ENCODE data around the gene PBRM1. TPM values are rescaled to one million over a fixed set of nuclear protein-coding genes. Genes with fewer than 3 reads are reported as not detected.

PBRM1 gene
- total and polyA plus RNA-seq, 2 experiments from 2014 or later, result 57.5 to 72.5 TPM

GRCh38 chr3:52531860-52532516, 153.7 kb downstream of the PBRM1 start:
- Mint-ChIP-seq H3K9me3 (no peaks in the 10 kb centered on the region), H3K27me3 (ENCODE audit: insufficient read depth, low read depth, poor library complexity) (peaks cover 21% of the 10 kb centered on the region), H3K4me3 (peak overlapping the region; percentile 84), H3K4me1 (peaks cover 23% of the 10 kb centered on the region), H3K27ac (no peak overlapping the region), H3K36me3 (ENCODE audit: low read depth) (peaks cover 27% of the 10 kb centered on the region)
- H3K36me3 ChIP-seq (ENCODE audit: insufficient read depth), result peaks cover 5% of the 10 kb centered on the region; the same call in 1 of the 2 replicates
- H3K79me2 ChIP-seq (replicated peaks; ENCODE audit: insufficient read depth), result peaks cover 39% of the 10 kb centered on the region
- peaks cover 18% of the 10 kb centered on the region for H3F3A ChIP-seq (replicated peaks; ENCODE audit: low read depth)
- TF ChIP-seq JUNB (IDR thresholded peaks at IDR 0.05; ENCODE audit: unreplicated experiment) (no peak), EZH2 (IDR thresholded peaks at IDR 0.05; ENCODE audit: low read depth, unreplicated experiment) (no peak)
- peak overlapping the region; percentile 80 for H3K4me3 ChIP-seq
- no peak overlapping the region for H2AFZ ChIP-seq
- no peaks in the 10 kb centered on the region for H3K9me2 ChIP-seq (ENCODE audit: insufficient read depth)
- no peak for ATAC-seq
- peaks cover 16% of the 10 kb centered on the region for H4K20me1 ChIP-seq (replicated peaks; ENCODE audit: insufficient read depth)
- H3K4me1 ChIP-seq (ENCODE audit: insufficient read depth), result peaks cover 23% of the 10 kb centered on the region
- no peak overlapping the region for H3K27ac ChIP-seq (ENCODE audit: low read depth)
- H3K27me3 ChIP-seq (ENCODE audit: insufficient read depth), result no peaks in the 10 kb centered on the region
- DNase-seq (ENCODE audit: low spot score), result no peak
- H3K4me2 ChIP-seq, result peak overlapping the region; percentile 97

DNA sequence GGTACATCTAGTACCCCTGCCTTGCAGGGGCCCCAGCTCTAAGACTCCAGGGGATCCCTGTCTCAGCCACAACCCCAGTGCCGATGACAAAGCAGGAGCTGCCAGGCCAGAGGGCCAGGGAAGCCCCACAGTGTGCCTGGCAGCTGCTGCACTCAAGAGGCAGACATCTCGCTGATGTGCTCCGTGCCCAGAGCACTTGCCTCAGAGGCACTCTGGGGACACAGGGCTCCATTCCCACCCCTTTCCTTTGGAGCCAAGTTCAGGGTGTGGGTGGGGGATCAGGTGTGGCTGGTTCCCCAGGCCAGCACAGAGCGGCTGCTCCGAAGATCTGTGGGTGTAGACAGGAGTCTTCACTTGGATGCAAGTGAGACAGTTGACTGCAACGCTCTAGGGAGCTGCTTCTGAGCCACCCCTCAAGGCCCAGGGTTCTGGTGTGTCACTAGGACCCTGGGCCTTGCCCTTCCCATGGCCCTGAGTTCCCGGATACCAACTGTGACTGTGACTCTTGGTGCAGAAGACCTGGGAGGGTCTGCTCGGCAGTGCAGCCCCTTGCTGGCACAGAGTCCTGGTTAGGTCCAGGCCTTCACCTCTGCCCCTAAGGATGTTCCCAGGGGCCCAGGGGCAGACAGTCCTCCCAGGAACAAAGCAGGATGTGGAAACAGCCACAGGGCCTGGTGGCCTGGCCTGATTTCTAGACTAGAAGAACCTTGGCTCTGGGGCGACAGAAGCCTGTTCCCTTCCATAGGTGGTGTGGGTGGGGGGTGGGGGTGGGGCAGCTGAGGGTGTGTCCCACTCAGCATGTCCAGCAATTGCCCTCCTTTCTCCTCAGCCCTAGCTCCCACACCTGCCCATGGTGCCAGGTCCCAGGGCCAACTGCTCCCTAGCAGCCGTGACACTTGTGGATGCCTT, 154.5 kb downstream of the PBRM1 start:
- H3K36me3 ChIP-seq (ENCODE audit: insufficient read depth), result peaks cover 10% of the 10 kb centered on the region; the same call in 1 of the 2 replicates
- H3K27ac ChIP-seq (ENCODE audit: low read depth), result no peak overlapping the region
- Mint-ChIP-seq H3K27ac (no peak overlapping the region), H3K4me3 (peak overlapping the region; percentile 24; the same call in 1 of the 3 replicates), H3K4me1 (peaks cover 23% of the 10 kb centered on the region), H3K27me3 (ENCODE audit: insufficient read depth, low read depth, poor library complexity) (peaks cover 14% of the 10 kb centered on the region), H3K36me3 (ENCODE audit: low read depth) (peaks cover 34% of the 10 kb centered on the region), H3K9me3 (no peaks in the 10 kb centered on the region)
- peaks cover 18% of the 10 kb centered on the region for H3F3A ChIP-seq (replicated peaks; ENCODE audit: low read depth)
- peaks cover 35% of the 10 kb centered on the region for H3K79me2 ChIP-seq (replicated peaks; ENCODE audit: insufficient read depth)
- H3K4me2 ChIP-seq, result no peak overlapping the region
- ATAC-seq, result no peak
- peaks cover 23% of the 10 kb centered on the region for H3K4me1 ChIP-seq (ENCODE audit: insufficient read depth)
- H4K20me1 ChIP-seq (replicated peaks; ENCODE audit: insufficient read depth), result peaks cover 16% of the 10 kb centered on the region
- no peak for DNase-seq (ENCODE audit: low spot score)
- H3K9me2 ChIP-seq (ENCODE audit: insufficient read depth), result no peaks in the 10 kb centered on the region
- H3K27me3 ChIP-seq (ENCODE audit: insufficient read depth), result no peaks in the 10 kb centered on the region
- no peak overlapping the region for H3K4me3 ChIP-seq
- no peak overlapping the region for H2AFZ ChIP-seq
- TF ChIP-seq NANOG (IDR thresholded peaks at IDR 0.05; ENCODE audit: borderline replicate concordance), result no peak
- TF ChIP-seq EZH2phosphoT487 (IDR thresholded peaks at IDR 0.05; ENCODE audit: unreplicated experiment), result no peak
- no peak for TF ChIP-seq ZNF114 (CRISPR knock-in tag; IDR thresholded peaks at IDR 0.05)
- TF ChIP-seq JUNB (IDR thresholded peaks at IDR 0.05; ENCODE audit: unreplicated experiment), result no peak
- TF ChIP-seq CTCF (conservative IDR thresholded peaks at IDR 0.05; ENCODE audit: low read depth in 2 of 2), result no peak
- TF ChIP-seq ZNF462 (CRISPR knock-in tag; IDR thresholded peaks at IDR 0.05), result no peak
- no peak for TF ChIP-seq ZNF331 (CRISPR knock-in tag; IDR thresholded peaks at IDR 0.05; ENCODE audit: low read depth)
- TF ChIP-seq EZH2 (IDR thresholded peaks at IDR 0.05; ENCODE audit: low read depth, unreplicated experiment), result no peak
- no peak for TF ChIP-seq POLR2AphosphoS5 (IDR thresholded peaks at IDR 0.05; ENCODE audit: low read depth)
- no peak for TF ChIP-seq CREB1 (CRISPR knock-in tag; IDR thresholded peaks at IDR 0.05; ENCODE audit: low read depth)

Measured in GM23338 (cell line).